Stimulated activated effector memory CD8-positive, alpha-beta T cell treated with anti-CD3 and anti-CD28 coated beads, Interleukin-12 subunit alpha, Interleukin-12 subunit beta, amount 100 ng/mL, for 72 hours (primary cell): ENCODE measurements around the gene HAUS1.
"Not testable (repeated sequence)": the region's sequence is repeated elsewhere in the genome, so short reads cannot be mapped to it uniquely, and the experiment has no call there.

Source experiments
- ATAC-seq: fragments of 150-1000 bp; cut with Tn5 transposase; 2 replicates; pipeline ENCODE4 v1.10.0; 2021
- DNase-seq, 2 donors: peaks; one replicate each; pipeline ENCODE4 v3.0.0; 2021 to 2022; ENCODE audit warnings: low spot score in 2 of 2
- H3K27ac Mint-ChIP-seq: one replicate; pipeline ENCODE4 v1.8.0; 2022; ENCODE audit warnings: mild to moderate bottlenecking, mixed read lengths
- H3K36me3 Mint-ChIP-seq: one replicate; pipeline ENCODE4 v1.8.0; 2022; ENCODE audit warnings: mild to moderate bottlenecking, mixed read lengths
- H3K4me1 Mint-ChIP-seq: one replicate; pipeline ENCODE4 v1.8.0; 2022; ENCODE audit warnings: mixed read lengths
- H3K4me3 Mint-ChIP-seq: one replicate; pipeline ENCODE4 v1.8.0; 2022; ENCODE audit warnings: mild to moderate bottlenecking, mixed read lengths
- H3K9me3 Mint-ChIP-seq: one replicate; pipeline ENCODE4 v1.8.0; 2022; ENCODE audit warnings: mixed read lengths

Gene HAUS1

GRCh38 chr18:46113751-46114150 is 9.6 kb downstream of the HAUS1 start:
- no peak for DNase-seq
- Mint-ChIP-seq H3K9me3 (no peaks in the 10 kb centered on the region), H3K4me3 (no peak overlapping the region), H3K36me3 (peaks cover 78% of the 10 kb centered on the region), H3K27ac (no peak overlapping the region), H3K4me1 (no peaks in the 10 kb centered on the region)
- no peak for ATAC-seq

DNA sequence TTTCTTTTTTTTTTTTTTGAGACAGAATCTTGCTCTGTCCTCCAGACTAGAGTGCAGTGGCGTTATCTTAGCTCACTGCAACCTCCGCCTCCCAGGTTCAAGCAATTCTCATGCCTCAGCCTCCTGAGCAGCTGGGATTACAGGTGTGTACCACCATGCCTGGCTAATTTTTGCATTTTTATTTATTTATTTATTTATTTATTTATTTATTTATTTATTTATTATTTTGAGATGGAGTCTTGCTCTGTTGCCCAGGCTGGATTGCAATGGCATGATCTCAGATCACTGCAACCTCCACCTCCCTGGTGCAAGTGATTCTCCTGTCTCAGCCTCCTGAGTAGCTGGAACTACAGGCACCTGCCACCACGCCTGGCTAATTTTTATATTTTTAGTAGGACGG is 22.4 kb downstream of the HAUS1 start:
- not testable (repeated sequence) for H3K4me1 Mint-ChIP-seq, H3K4me3 Mint-ChIP-seq, DNase-seq, ATAC-seq, H3K27ac Mint-ChIP-seq, H3K9me3 Mint-ChIP-seq
- H3K36me3 Mint-ChIP-seq = peaks cover 100% of the 10 kb centered on the region

- H3K36me3 Mint-ChIP-seq = peaks cover 69% of the 10 kb centered on the region
- H3K27ac Mint-ChIP-seq = no peak overlapping the region
- no peaks in the 10 kb centered on the region for H3K4me1 Mint-ChIP-seq
- no peak for ATAC-seq
- DNase-seq = no peak
- H3K9me3 Mint-ChIP-seq = no peaks in the 10 kb centered on the region
- H3K4me3 Mint-ChIP-seq = no peak overlapping the region
Measured at GRCh38 chr18:46130061-46130460, 25.9 kb downstream of the HAUS1 start.

- H3K9me3 Mint-ChIP-seq, H3K4me3 Mint-ChIP-seq, ATAC-seq, H3K4me1 Mint-ChIP-seq, H3K27ac Mint-ChIP-seq, DNase-seq: not testable (repeated sequence)
- peaks cover 64% of the 10 kb centered on the region for H3K36me3 Mint-ChIP-seq
Measured at GRCh38 chr18:46130549-46130948, 26.4 kb downstream of the HAUS1 start.

- Mint-ChIP-seq H3K4me1 (no peaks in the 10 kb centered on the region), H3K36me3 (peaks cover 34% of the 10 kb centered on the region), H3K4me3 (no peak overlapping the region), H3K9me3 (no peaks in the 10 kb centered on the region), H3K27ac (peak overlapping the region; percentile 50)
- DNase-seq = no peak
- no peak for ATAC-seq
Measured at GRCh38 chr18:46133534-46133933, 29.3 kb downstream of the HAUS1 start.

DNA sequence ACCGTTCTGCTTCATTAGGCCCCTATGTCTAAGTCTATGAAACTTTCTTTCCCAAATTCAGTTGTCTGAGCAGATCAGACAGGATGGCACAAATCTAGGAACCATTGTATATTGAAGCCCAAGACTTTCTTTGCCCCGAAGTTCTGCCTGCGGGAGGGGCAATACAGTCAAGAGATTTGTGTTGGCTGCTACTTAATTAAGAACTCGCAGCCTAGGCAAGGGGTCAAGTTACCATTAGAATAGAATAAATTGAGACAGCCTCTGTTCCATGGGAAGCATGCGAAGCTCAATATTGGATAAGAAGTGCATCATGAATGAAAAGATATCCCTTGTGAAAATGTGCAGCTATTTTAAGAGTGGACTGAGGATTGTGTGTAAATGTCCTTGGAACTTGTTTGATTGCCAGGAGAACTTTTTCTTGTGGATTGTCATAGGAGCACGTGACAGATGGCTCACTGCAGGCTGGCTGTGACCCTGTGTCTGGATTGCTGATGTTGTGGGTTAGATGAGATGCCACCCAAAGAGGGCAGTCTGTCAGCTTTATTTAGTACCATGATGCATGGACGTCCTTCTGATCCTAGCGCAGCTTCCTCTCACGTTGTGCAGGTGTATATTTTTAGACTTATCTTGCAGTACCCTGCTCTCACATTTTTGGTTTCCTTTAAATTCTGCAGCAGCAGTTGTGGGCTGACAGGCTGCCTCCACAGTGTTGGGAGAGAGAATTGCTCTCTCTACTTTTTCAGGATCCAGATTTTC is 30.9 kb downstream of the HAUS1 start:
- H3K27ac Mint-ChIP-seq = no peak overlapping the region
- H3K4me3 Mint-ChIP-seq = no peak overlapping the region
- no peak for DNase-seq
- peaks cover 19% of the 10 kb centered on the region for H3K36me3 Mint-ChIP-seq
- H3K4me1 Mint-ChIP-seq = no peaks in the 10 kb centered on the region
- ATAC-seq = no peak
- H3K9me3 Mint-ChIP-seq = no peaks in the 10 kb centered on the region

- no peaks in the 10 kb centered on the region for H3K36me3 Mint-ChIP-seq
- no peak for ATAC-seq
Measured at GRCh38 chr18:46140173-46140572, 36.0 kb downstream of the HAUS1 start.

GRCh38 chr18:46141199-46141598 is 37.0 kb downstream of the HAUS1 start:
- no peak overlapping the region for H3K4me3 Mint-ChIP-seq
- no peaks in the 10 kb centered on the region for H3K36me3 Mint-ChIP-seq
- ATAC-seq (no peak), DNase-seq (no peak)
- H3K4me1 Mint-ChIP-seq = no peaks in the 10 kb centered on the region
- H3K27ac Mint-ChIP-seq = no peak overlapping the region
- no peaks in the 10 kb centered on the region for H3K9me3 Mint-ChIP-seq

More at GRCh38 chr18:46140173-46140572, 36.0 kb downstream of the HAUS1 start:
- no peaks in the 10 kb centered on the region for H3K9me3 Mint-ChIP-seq
- no peaks in the 10 kb centered on the region for H3K4me1 Mint-ChIP-seq
- DNase-seq = no peak
- peak overlapping the region; percentile 4 for H3K27ac Mint-ChIP-seq
- no peak overlapping the region for H3K4me3 Mint-ChIP-seq

DNA sequence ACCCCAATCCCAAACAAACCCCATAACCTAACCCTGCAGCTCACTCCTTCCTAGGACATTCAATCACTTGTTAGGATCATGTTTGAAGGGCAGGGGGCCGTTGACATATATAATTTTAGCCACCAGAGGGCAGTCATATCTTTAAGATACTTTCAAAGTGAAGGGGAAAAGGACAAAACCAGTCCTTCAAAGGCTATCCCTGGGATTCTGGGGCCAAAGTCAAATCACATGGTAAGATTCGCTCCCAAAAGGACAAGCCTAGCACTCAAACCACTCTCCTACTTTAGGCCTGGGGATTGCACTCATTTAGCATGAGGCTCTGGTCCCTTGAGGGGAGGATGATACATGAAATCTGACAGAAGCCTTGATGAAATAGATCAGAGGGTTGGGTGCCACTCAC is 44.6 kb downstream of the HAUS1 start:
- peaks cover 18% of the 10 kb centered on the region for H3K4me1 Mint-ChIP-seq
- no peak overlapping the region for H3K4me3 Mint-ChIP-seq
- H3K36me3 Mint-ChIP-seq = no peaks in the 10 kb centered on the region
- DNase-seq (peak; percentile 36 to 73), ATAC-seq (no peak)
- H3K9me3 Mint-ChIP-seq = no peaks in the 10 kb centered on the region
- no peak overlapping the region for H3K27ac Mint-ChIP-seq

DNA sequence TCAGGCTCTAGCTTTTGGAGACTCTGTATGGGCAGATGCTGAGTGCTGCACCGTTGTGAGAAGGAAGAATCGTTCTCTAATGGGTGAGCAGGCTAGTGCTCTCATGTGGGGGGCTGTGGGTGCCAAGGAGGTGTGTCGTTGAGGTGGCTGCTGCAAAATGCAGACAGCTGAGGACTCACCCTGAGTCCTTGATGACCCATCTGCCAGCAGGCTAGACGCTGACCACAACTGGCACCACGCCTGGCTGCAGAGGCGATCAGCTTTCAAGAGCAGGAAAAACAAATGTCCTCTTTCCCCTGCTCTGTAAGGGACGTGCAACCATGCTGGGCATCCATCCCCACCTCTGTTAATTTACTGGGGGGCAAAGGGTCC is 48.2 kb downstream of the HAUS1 start:
- Mint-ChIP-seq H3K4me3 (no peak overlapping the region), H3K4me1 (peaks cover 45% of the 10 kb centered on the region), H3K27ac (no peak overlapping the region), H3K9me3 (no peaks in the 10 kb centered on the region), H3K36me3 (no peaks in the 10 kb centered on the region)
- DNase-seq (no peak), ATAC-seq (no peak)

DNA sequence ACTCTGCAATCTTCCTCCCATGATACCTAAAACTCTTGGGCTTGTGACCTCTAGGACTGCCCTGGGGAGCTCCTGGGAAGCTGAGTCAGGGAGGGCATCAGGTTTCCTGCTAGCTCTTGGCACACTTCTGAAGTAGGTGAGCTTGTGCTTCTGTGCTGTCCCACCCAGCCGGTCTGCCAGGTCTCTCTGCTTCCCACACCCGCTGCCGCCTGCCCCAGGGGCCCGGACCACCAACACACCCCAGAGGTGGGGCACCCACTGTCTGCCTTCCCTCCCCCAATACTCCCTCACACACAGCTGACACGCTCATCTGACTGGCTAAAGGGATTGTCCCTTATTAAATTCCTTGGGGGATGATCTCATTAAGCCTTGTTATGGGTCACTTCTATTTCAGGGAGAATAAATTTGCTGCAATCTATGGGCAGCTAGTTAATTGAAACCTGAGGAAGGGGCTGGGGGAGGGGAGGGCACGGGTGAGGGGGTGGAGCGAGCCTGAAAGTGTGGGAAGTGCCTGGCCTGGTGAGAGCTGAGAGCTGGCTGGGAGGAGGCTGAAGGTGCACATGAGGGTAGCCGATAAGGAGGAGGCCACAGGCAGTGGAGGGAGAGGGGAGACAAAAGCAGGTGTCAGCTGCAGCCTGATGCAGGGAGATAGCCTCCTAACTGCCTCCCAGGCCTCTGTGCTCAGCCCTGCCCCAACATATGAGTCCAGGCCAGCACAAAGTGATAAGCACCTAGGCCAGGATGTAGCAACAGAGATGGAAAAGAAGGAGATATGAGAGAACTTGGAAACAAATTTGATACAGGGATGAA is 48.8 kb downstream of the HAUS1 start:
- H3K4me1 Mint-ChIP-seq = peaks cover 49% of the 10 kb centered on the region
- no peak for ATAC-seq

DNA sequence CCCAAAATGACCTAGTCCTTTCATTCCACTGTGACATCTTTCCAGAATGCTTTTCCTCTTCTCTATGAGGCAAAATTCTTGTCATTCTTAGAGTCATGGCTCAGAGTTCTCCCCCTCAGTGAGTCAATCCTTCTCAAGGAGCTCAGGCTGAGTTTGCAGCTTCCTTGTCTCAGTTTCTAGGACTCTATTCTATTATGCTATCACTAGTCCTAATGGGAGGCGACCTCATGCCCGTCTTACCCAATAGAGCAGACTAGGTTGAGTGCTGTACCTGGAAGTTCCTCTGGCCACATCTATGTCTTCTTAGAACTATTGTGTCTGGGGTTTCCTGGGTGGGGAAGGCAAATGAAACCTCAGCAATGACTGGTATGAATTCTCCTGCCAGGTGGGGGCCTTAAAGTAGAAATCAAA is 51.5 kb downstream of the HAUS1 start:
- ATAC-seq (peak; percentile 92), DNase-seq (peak; percentile 12 to 69)
- Mint-ChIP-seq H3K4me3 (peak overlapping the region; percentile 41), H3K9me3 (no peaks in the 10 kb centered on the region), H3K36me3 (no peaks in the 10 kb centered on the region), H3K27ac (peak overlapping the region; percentile 51), H3K4me1 (peaks cover 46% of the 10 kb centered on the region)

More for the DNA sequence above, 48.8 kb downstream of the HAUS1 start:
- Mint-ChIP-seq H3K36me3 (no peaks in the 10 kb centered on the region), H3K9me3 (no peaks in the 10 kb centered on the region), H3K27ac (peak overlapping the region; percentile 8), H3K4me3 (no peak overlapping the region)
- no peak for DNase-seq

DNA sequence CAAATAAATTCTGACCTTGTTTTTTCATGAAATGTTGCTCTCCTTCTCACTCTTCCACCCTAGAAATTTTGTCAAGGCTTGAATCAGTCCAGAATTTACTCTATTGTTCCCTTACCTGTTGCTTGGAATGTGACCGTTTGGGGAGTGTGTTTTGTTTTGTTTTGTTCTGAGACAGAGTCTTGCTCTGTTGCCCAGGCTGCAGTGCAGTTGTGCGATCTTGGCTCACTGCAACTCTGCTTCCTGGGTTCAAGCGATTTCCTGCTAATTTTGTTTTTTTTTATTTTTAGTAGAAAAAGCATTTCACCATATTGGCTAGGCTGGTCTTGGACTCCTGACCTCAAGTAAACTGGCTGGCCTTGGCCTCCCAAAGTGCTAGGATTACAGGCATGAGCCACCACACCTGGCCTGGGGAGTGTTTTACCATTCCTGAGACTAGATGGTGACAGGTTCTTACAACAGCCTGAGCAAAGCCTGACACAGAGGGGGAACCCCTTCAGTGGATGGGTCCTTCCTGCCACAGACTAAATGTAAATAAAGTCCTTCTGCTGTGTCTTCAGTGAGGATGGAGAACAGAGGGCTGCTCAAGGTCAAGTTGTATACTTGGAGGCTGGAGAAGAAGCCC is 52.0 kb downstream of the HAUS1 start:
- H3K36me3 Mint-ChIP-seq = no peaks in the 10 kb centered on the region
- ATAC-seq (peak; percentile 78), DNase-seq (peak in 1 of 2 donors; percentile 9)
- H3K4me1 Mint-ChIP-seq = peaks cover 46% of the 10 kb centered on the region
- H3K4me3 Mint-ChIP-seq = peak overlapping the region; percentile 41
- no peaks in the 10 kb centered on the region for H3K9me3 Mint-ChIP-seq
- peak overlapping the region; percentile 51 for H3K27ac Mint-ChIP-seq

DNA sequence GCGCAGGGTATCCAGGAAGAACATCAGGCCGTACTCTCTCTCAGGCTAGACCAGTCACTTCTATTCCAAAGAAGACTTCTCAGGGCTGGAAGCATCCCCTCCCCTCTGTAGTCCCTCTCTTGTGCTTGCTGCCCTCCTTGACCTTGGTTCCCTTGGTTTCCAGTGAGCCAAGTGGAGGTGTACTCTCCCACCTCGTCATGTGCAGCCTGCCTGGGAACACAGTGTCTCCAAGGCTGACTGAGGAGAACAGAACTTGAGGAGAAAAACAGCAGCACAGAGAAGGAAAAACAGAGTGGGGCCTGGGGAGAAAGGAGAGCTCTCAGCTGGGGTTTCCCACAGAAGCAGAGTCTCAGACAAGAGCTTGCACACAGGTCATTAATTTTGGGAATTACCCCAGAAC is 52.7 kb downstream of the HAUS1 start:
- peak overlapping the region; percentile 51 for H3K27ac Mint-ChIP-seq
- ATAC-seq = no peak
- peak overlapping the region; percentile 41 for H3K4me3 Mint-ChIP-seq
- no peaks in the 10 kb centered on the region for H3K9me3 Mint-ChIP-seq
- peaks cover 47% of the 10 kb centered on the region for H3K4me1 Mint-ChIP-seq
- DNase-seq = no peak
- no peaks in the 10 kb centered on the region for H3K36me3 Mint-ChIP-seq

DNA sequence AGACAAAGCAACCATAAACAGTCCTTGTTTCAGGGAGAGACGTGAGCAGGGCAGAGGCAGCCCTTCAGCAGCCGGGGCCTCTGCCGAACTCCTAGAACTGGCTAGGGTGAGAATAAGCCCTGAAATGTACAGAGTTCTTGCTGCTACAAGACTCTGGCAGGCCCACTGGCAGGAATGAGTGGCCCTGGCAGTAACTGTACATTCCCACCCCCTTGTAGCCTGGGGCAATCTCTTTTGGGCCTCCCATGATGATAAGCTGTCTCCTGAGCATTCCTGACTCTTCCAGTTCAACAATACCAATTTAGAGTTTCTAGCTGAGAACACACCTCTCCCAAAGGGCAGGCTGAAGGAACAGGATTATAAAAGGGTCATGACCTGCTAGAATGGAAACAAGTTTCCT is 54.3 kb downstream of the HAUS1 start:
- Mint-ChIP-seq H3K36me3 (no peaks in the 10 kb centered on the region), H3K27ac (no peak overlapping the region), H3K4me1 (peaks cover 51% of the 10 kb centered on the region), H3K4me3 (no peak overlapping the region), H3K9me3 (no peaks in the 10 kb centered on the region)
- DNase-seq = no peak
- ATAC-seq = no peak
